Measurements from ENCODE around the gene FLOT1.

GRCh38 chr6:30742316-30743098 is at the start of gene FLOT1:
- TF ChIP-seq CTCF (IDR thresholded peaks at IDR 0.05), result peak in 2 of 12 donors; percentile 6 to 21
- TF ChIP-seq POLR2A (IDR thresholded peaks at IDR 0.05), result peak in 1 of 2 donors; percentile 64
